Body of pancreas (tissue), 4 donors: ENCODE measurements around the gene UTRN.
A peak's percentile ranks its signal among the peaks of the same experiment; 100 is the strongest.

Experiments used
- CTCF ChIP-seq, 7 experiments: fragments of 450-650 bp in 4 of 7; fragments of 200-600 bp in 3 of 7; sonication (generic) in 3 of 7; IDR thresholded peaks; one replicate each; pipeline ENCODE4 v1.5.1; 2016 to 2019; ENCODE audit warnings: antibody characterized with exemption in 7 of 7
- POLR2A ChIP-seq, 3 donors: fragments of 450-650 bp; IDR thresholded peaks; one replicate each; pipeline ENCODE4 v1.6.1; 2016; ENCODE audit warnings: antibody characterized with exemption in 3 of 3, mild to moderate bottlenecking in 2 of 3

- peak; percentile 63 to 89 (median 88) for TF ChIP-seq POLR2A (IDR thresholded peaks at IDR 0.05)
- peak in 1 of 7 experiments; percentile 8 for TF ChIP-seq CTCF (IDR thresholded peaks at IDR 0.05)
These were observed at the start of gene UTRN for GRCh38 chr6:144284783-144285547.
